ENCODE results near the gene TTYH1. TPM values are rescaled to one million over a fixed set of nuclear protein-coding genes. Genes with fewer than 3 reads are reported as not detected.

TTYH1 gene
- total and polyA plus RNA-seq, 2 of the 8 experiments (the other 6 are each of a cell fraction or from before 2014, with no cell fraction given) = 26.7 to 46.5 TPM

DNA sequence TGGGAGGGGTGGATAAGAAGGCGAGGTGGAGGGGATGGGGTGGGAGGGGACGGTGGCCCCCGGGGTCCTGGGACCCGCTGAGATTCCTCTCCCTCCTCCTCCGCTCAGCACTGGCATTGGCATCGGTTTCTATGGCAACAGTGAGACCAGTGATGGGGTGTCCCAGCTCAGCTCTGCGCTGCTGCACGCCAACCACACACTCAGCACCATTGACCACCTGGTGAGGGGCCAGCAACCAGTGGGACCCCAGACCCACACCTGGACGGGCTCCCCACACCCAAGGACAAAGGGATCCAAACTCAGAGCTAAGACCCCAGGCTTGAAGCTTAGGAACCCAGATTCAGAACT is 5.9 kb downstream of the TTYH1 start:
- no peak for FAIRE-seq
- 19% methylated on average over 5 of the region's 9 CpGs; no CpG with 5 or more reads in 1 of the 2 experiments for WGBS, 2 experiments (ENCODE audit: extremely low coverage in 1 of 2, insufficient coverage in 1 of 2, insufficient read length in 1 of 2, insufficient replicate concordance in 2 of 2, low coverage in 1 of 2, low lambda C conversion rate in 2 of 2, missing lambda C conversion rate in 1 of 2)
- DNase-seq (ENCODE audit: low read depth in 1 of 2, low spot score in 2 of 2) = no peak
- peaks cover 15 to 50% (median 38%) of the 10 kb centered on the region in 4 experiments for H3K4me1 ChIP-seq (replicated peaks in 1 of 4; ENCODE audit: control insufficient read depth in 3 of 4, insufficient read depth in 4 of 4, low read length in 3 of 4)
- peaks cover 12% of the 10 kb centered on the region for H3K23me2 ChIP-seq (ENCODE audit: low read depth, low read length)
- peak overlapping the region; percentile 97; the same call in 1 of the 2 replicates for H2BK5ac ChIP-seq (ENCODE audit: low read depth, low read length)
- peak overlapping the region; percentile 97 for H3K18ac ChIP-seq (ENCODE audit: extremely low read depth, low read length)
- peak overlapping the region; percentile 98; the same call in 1 of the 2 replicates for H2BK12ac ChIP-seq (ENCODE audit: low read depth, low read length)
- H3K79me1 ChIP-seq (ENCODE audit: low read depth, low read length) = peaks cover 16% of the 10 kb centered on the region
- H2AFZ ChIP-seq (ENCODE audit: low read length) = no peak overlapping the region
- no peak overlapping the region for H3K27ac ChIP-seq (ENCODE audit: low read depth, low read length)
- TF ChIP-seq RNF2 (IDR thresholded peaks at IDR 0.05; ENCODE audit: borderline replicate concordance, low read depth, low read length, missing control alignments, poor library complexity, severe bottlenecking) = no peak
- TF ChIP-seq, protein P1, sequence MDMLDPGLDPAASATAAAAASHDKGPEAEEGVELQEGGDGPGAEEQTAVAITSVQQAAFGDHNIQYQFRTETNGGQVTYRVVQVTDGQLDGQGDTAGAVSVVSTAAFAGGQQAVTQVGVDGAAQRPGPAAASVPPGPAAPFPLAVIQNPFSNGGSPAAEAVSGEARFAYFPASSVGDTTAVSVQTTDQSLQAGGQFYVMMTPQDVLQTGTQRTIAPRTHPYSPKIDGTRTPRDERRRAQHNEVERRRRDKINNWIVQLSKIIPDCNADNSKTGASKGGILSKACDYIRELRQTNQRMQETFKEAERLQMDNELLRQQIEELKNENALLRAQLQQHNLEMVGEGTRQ (IDR thresholded peaks at IDR 0.05; ENCODE audit: low read length) = no peak
- TF ChIP-seq YY1 (IDR thresholded peaks at IDR 0.05; ENCODE audit: low read depth, low read length) = no peak; the same call in 1 of the 2 replicates
- TF ChIP-seq SIN3A (conservative IDR thresholded peaks at IDR 0.05 in 1 of 2, IDR thresholded peaks at IDR 0.05 in 1 of 2; ENCODE audit: low read depth in 1 of 2, low read length in 2 of 2) = 0 out of 4 replicates have a peak, but pooled peaks of 1 of the 2 experiments have one; percentile 60
- TF ChIP-seq, protein P2, sequence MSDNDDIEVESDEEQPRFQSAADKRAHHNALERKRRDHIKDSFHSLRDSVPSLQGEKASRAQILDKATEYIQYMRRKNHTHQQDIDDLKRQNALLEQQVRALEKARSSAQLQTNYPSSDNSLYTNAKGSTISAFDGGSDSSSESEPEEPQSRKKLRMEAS (IDR thresholded peaks at IDR 0.05) = 0 out of 2 replicates have a peak, but pooled peaks have one; percentile 4
- TF ChIP-seq, protein P3, sequence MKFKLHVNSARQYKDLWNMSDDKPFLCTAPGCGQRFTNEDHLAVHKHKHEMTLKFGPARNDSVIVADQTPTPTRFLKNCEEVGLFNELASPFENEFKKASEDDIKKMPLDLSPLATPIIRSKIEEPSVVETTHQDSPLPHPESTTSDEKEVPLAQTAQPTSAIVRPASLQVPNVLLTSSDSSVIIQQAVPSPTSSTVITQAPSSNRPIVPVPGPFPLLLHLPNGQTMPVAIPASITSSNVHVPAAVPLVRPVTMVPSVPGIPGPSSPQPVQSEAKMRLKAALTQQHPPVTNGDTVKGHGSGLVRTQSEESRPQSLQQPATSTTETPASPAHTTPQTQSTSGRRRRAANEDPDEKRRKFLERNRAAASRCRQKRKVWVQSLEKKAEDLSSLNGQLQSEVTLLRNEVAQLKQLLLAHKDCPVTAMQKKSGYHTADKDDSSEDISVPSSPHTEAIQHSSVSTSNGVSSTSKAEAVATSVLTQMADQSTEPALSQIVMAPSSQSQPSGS (IDR thresholded peaks at IDR 0.05; ENCODE audit: low read length) = no peak
- H2BK15ac ChIP-seq (ENCODE audit: low read length) = peak overlapping the region; percentile 95; the same call in 1 of the 2 replicates
- peak overlapping the region in 1 of 4 experiments; percentile 13; a peak in 1 of 7 replicates for H3K9ac ChIP-seq (replicated peaks in 1 of 4; ENCODE audit: extremely low read depth in 1 of 4, low read depth in 3 of 4, low read length in 3 of 4)
- no peak overlapping the region for H3K23ac ChIP-seq (ENCODE audit: insufficient read length)
- peaks cover 7 to 8% of the 10 kb centered on the region in 2 experiments; a peak in 2 of 4 replicates for H3K79me2 ChIP-seq (ENCODE audit: control insufficient read depth in 1 of 2, insufficient read depth in 2 of 2, low read length in 2 of 2)
- H3K4me3 ChIP-seq (ENCODE audit: extremely low read depth in 1 of 4, insufficient read depth in 2 of 4, low read depth in 3 of 4, low read length in 4 of 4) = peak overlapping the region in 2 of 4 experiments; percentile 26 to 59; a peak in 4 of 8 replicates
- peak overlapping the region; percentile 34 for H4K5ac ChIP-seq (ENCODE audit: insufficient read length, low read depth, low read length)
- H4K20me1 ChIP-seq (replicated peaks in 1 of 2; ENCODE audit: control insufficient read depth in 1 of 2, insufficient read depth in 2 of 2, low read length in 2 of 2) = peaks cover 0 to 14% of the 10 kb centered on the region in 2 experiments
- H4K91ac ChIP-seq (replicated peaks; ENCODE audit: insufficient read length, low read length) = peak overlapping the region; percentile 96
- peaks cover 0 to 8% (median 5%) of the 10 kb centered on the region in 4 experiments; a peak in 3 of 7 replicates for H3K27me3 ChIP-seq (replicated peaks in 1 of 4; ENCODE audit: control insufficient read depth in 3 of 4, extremely low read depth in 1 of 4, insufficient read depth in 3 of 4, low read length in 3 of 4)
- H2BK120ac ChIP-seq (replicated peaks; ENCODE audit: low read depth, low read length) = peak overlapping the region; percentile 62
- H2BK20ac ChIP-seq (ENCODE audit: low read length) = peak overlapping the region; percentile 86; the same call in 1 of the 2 replicates
- H2AK5ac ChIP-seq (ENCODE audit: low read depth, low read length) = no peak overlapping the region
- CTCF ChIA-PET (ENCODE audit: partially characterized antibody) = interaction anchor here (0.6 to 4.9 kb wide), 11 partner anchors 9 to 1840 kb away, joined by 3 to 58 read pairs (median 3); no protein-coding TSS in a partner anchor
- H3K14ac ChIP-seq (ENCODE audit: insufficient read length) = no peak overlapping the region
- H3K36me3 ChIP-seq (ENCODE audit: control insufficient read depth in 2 of 4, insufficient read depth in 4 of 4, low read length in 3 of 4) = peaks cover 0 to 22% (median 3%) of the 10 kb centered on the region in 4 experiments; a peak in 7 of 8 replicates
- H3K9me3 ChIP-seq (ENCODE audit: insufficient read depth in 2 of 2, low read depth in 1 of 2, low read length in 1 of 2) = no peaks in the 10 kb centered on the region
- H3K56ac ChIP-seq (replicated peaks; ENCODE audit: insufficient read length, low read depth, low read length) = no peak overlapping the region
- H4K8ac ChIP-seq (ENCODE audit: extremely low read depth, insufficient read depth, low read length) = peak overlapping the region; percentile 53; the same call in 1 of the 2 replicates
- H3K4ac ChIP-seq (replicated peaks; ENCODE audit: insufficient read length, low read depth, low read length) = peak overlapping the region; percentile 59
- POLR2A ChIA-PET (ENCODE audit: partially characterized antibody) = interaction anchor here (0.9 to 5.6 kb wide), 10 partner anchors 13 to 264 kb away, joined by 3 to 133 read pairs (median 4); partner anchors contain the start of genes LENG8, MBOAT7 and RPS9
- peak overlapping the region; percentile 44 to 86 for H3K4me2 ChIP-seq (ENCODE audit: insufficient read depth in 1 of 2, low read depth in 2 of 2, low read length in 2 of 2)

Measured in H1 (cell line).